NB4 (cell line): ENCODE results near the gene CD28.

Source experiments
- CTCF ChIP-seq: IDR thresholded peaks from one replicate; pipeline ENCODE4 v1.5.1; 2012; ENCODE audit warnings: low read depth, low read length
- MYC ChIP-seq: IDR thresholded peaks from 2 replicates; pipeline ENCODE4 v1.6.1; 2011; ENCODE audit warnings: low read depth, low read length
- POLR2A ChIP-seq: IDR thresholded peaks from 2 replicates; pipeline ENCODE4 v1.6.1; 2011; ENCODE audit warnings: mild to moderate bottlenecking; ENCODE audit not compliant: insufficient read length; ENCODE audit errors: extremely low read depth

GRCh38 chr2:203689426-203690116 lies 16.9 kb upstream of the CD28 start:
- TF ChIP-seq CTCF (no peak), POLR2A (no peak), MYC (no peak)
